ES-I3 (cell line): ENCODE measurements around the gene RPS6KA2.
"Not testable (repeated sequence)": the region's sequence is repeated elsewhere in the genome, so short reads cannot be mapped to it uniquely, and the experiment has no call there.

Experiments used
- H3K36me3 ChIP-seq: 2 replicates; pipeline ENCODE4 v1.6.1; 2013; ENCODE audit warnings: mild to moderate bottlenecking, low read length, control low read depth, moderate library complexity; ENCODE audit not compliant: insufficient read depth
- H3K4me1 ChIP-seq: 2 replicates; pipeline ENCODE4 v1.6.1; 2013; ENCODE audit warnings: mild to moderate bottlenecking, control low read depth, low read length; ENCODE audit not compliant: insufficient read depth
- H3K9ac ChIP-seq: 2 replicates; pipeline ENCODE4 v1.6.1; 2013; ENCODE audit warnings: low read depth, mild to moderate bottlenecking, low read length, moderate library complexity
- H3K9me3 ChIP-seq: 2 replicates; pipeline ENCODE4 v1.6.1; 2013; ENCODE audit warnings: mild to moderate bottlenecking, low read length, moderate library complexity; ENCODE audit not compliant: control insufficient read depth, insufficient read depth

Gene RPS6KA2

DNA sequence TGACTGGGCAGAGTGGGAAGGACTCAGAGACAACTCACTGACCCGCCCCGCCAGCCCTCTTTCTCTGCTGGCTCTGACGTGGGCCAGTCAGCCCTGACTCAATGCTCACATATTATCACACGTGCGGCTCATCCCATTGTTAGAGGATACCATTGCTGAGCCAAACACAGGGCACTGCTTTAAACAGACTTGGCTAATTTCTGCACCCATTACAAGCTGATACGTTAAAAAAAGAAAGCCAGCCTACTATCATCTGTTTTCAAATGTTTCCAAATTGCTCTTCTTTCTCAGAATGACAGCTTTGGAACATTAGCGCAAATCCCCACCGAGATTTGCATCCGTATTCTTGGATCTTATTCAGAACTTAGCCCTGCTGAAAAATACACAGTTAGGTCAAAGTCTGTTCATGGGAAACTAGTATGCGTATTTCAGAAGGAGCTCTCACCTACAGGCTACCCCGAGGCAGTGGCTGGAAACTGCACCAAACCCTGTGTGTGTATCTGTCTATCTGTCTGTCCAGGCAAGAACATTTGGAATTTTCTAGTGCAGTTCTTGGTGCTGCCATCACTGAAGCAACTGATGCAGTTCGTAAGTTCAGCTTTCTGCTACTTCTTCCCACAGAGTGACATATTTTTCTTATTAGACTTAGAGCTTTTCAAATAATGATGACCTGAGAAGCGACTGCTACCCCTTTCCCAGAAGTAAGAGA is 73.3 kb downstream of the RPS6KA2 start:
- H3K9ac ChIP-seq = no peak overlapping the region
- H3K36me3 ChIP-seq = no peaks in the 10 kb centered on the region
- peaks cover 12% of the 10 kb centered on the region for H3K4me1 ChIP-seq

DNA sequence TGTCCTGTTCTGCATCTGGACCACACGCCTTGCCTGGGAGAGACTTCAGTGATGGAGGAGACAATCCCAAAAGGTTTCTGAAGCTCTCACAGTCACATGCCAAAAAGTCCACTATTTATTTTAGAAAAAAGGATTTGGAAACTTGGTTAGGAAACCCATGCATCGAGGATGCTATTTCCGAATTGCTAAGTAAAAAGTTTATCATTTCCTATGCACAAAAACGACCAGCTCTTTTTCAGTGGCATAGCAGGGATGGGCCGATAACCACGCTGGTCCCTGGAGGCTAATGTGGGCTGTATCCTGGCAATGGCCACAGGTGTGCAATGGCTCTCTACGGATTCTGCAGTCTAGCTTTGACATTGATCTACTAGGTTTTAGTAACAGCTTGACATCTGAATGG is 74.5 kb downstream of the RPS6KA2 start:
- no peaks in the 10 kb centered on the region for H3K9me3 ChIP-seq
- H3K9ac ChIP-seq = no peak overlapping the region
- H3K4me1 ChIP-seq = peaks cover 12% of the 10 kb centered on the region
- no peaks in the 10 kb centered on the region for H3K36me3 ChIP-seq

More for the DNA sequence above, 73.3 kb downstream of the RPS6KA2 start:
- H3K9me3 ChIP-seq = no peaks in the 10 kb centered on the region

DNA sequence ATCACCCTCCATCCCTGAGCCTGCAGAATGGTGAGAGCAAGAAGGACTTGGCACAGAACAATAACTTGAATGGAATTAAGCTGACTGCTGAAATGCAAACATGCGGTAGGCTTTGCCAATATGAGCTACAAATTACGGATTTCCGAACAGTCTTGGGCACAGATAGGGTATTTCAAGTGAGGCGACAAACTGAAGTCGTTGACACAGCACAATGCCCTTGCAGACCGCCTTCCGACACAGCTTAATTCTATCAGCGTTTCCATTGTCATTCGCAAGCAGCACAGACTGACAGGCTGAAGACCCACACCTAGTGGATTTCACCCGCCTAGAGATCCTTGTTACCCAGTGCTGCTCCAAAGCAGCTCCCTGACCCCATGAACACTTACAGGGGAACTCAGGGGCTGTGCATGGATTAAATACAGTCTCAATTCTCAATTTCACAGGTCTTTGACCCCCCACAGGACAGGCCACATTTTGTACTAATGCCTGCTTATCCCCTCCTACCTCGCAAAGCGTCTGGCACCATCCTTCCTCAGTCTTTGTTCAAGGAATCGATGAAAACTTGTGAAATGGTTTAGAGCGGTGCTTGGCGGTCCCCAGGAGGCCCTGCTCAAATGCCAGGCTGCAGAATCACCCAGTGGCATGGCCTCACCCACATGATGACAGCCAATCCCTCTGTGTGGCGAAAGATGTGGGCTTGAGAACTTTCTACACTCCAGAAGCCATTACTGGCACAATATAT is 75.1 kb downstream of the RPS6KA2 start:
- Histone ChIP-seq H3K9ac (no peak overlapping the region), H3K36me3 (no peaks in the 10 kb centered on the region), H3K9me3 (no peaks in the 10 kb centered on the region), H3K4me1 (peaks cover 12% of the 10 kb centered on the region)

DNA sequence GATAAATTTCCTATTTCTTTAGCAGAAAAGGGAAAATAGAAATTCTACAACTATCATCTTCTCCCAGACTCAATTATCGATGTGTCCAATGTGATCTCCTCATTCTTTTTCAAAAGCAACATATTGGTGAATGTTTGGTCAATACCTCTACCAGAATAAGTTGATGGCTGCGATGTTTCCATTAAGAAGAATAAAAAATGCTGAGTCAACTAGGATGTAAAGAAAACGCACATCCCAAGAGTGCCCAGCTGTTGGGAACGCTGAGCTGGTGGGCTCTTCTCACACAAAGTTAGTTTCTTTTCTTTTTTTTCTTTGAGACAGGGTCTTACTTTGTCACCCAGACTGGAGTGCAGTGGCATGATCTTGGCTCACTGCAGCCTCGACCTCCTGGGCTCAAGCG is 80.4 kb downstream of the RPS6KA2 start:
- Histone ChIP-seq H3K9ac (no peak overlapping the region), H3K4me1 (peaks cover 20% of the 10 kb centered on the region), H3K36me3 (no peaks in the 10 kb centered on the region), H3K9me3 (no peaks in the 10 kb centered on the region)

DNA sequence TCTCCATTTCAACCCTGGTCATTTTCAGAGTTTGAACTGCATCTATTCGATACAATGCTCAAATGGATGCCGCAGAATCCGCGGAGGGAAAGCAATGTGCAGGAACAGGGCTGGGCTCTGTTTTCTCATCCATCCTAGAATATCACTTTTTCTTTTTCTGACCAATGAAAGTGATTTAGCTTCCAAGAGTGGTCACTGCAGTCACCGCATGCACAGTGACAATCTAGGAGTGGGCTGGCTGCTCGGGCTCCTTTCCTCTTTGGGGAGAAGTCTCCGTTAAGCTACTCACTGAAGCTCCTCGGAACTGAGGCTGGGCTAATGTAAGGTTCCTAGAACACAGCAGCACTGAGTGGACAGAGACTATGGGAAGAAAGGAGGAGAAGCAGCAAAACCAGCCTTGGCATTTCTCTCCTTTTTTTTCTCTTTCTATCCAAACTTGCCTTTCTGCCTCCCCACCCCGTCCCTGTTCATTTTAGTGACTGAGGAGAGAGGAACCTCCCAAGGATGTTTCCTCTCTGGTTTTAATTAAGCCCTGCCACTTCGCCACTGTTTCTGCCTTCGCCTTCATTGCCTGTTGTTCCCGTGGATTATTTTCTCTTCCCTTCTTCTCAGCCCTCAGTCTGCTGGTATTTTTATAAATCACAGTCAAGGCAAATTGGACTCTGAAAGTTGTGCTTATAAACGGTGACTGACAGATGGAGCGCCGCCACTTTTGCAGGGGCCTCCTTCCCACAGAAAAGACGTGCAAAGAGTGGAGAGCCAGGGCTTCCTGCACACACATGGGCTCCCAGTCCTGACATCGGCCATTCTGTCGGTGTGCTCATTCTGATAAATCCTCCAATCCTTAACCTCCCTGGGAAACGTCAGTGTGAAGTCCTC is 81.7 kb downstream of the RPS6KA2 start:
- Histone ChIP-seq H3K4me1 (peaks cover 24% of the 10 kb centered on the region), H3K36me3 (no peaks in the 10 kb centered on the region), H3K9ac (no peak overlapping the region), H3K9me3 (no peaks in the 10 kb centered on the region)

DNA sequence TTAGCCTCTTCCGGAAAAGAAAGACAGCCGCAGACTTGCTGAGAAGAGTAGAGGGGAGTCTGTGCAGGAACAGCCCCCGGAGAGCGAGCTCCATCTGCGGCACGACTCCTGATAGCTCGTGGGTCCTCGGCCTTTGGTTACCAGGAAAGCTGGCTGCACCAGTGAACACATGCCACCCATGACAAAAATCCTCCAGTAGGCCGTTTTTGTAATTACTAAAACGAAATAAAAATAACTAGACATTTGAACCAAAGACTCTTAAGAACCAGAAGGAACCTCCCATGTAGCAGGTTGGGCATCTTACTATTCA is 82.8 kb downstream of the RPS6KA2 start:
- Histone ChIP-seq H3K4me1 (peaks cover 29% of the 10 kb centered on the region), H3K9me3 (no peaks in the 10 kb centered on the region), H3K9ac (no peak overlapping the region), H3K36me3 (no peaks in the 10 kb centered on the region)

DNA sequence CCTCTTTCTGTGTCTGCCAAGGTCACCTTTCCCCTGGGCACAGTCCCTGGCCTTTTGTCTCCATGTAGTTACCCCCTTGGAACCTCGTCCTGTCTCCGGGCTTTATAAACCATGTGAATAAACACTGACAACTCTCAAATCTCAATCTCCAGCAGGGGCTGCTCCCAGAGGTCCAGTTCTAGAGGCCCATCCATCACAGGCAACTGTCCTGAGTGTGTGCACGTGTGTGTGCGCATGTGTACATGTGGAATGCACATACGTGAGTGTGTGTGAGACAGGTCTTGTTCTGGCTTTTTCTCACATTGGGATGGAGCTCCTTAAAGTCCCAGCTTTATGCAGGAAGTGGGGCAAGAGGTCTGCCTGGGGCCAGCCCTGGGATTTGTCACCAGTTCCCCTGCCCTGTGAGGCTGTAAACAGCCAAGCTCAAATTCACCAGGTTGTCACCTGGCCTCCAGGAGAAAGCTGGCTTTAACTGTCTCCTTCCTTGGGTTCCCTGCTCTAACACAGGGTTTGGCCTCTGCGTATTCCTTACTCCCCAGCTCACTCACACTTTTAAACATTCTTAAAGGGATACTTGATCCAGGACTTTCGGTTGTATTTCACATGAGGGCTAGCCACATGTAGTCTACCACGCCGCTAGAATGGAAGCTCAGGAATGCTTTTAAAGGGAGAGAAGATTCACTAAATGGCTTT is 83.3 kb downstream of the RPS6KA2 start:
- Histone ChIP-seq H3K9me3 (no peaks in the 10 kb centered on the region), H3K4me1 (peaks cover 29% of the 10 kb centered on the region), H3K9ac (no peak overlapping the region), H3K36me3 (no peaks in the 10 kb centered on the region)

DNA sequence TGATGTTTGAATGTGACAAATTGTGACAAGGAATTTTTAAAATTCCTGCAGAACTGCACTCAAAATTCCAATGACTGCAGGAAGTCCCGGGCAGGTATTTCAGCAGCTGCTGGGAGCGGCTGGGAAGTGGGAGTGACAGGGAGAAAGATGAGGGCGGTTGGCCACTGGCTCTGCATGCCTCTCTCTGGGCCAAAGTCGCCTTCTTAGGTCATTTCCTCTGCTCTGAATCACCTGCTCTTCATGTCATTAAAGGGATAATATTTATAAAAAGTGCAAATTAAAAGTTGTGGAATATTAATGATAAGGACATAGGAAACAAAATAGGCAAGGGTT is 84.5 kb downstream of the RPS6KA2 start:
- H3K9ac ChIP-seq = no peak overlapping the region
- H3K4me1 ChIP-seq = peaks cover 29% of the 10 kb centered on the region
- no peaks in the 10 kb centered on the region for H3K36me3 ChIP-seq
- no peaks in the 10 kb centered on the region for H3K9me3 ChIP-seq

DNA sequence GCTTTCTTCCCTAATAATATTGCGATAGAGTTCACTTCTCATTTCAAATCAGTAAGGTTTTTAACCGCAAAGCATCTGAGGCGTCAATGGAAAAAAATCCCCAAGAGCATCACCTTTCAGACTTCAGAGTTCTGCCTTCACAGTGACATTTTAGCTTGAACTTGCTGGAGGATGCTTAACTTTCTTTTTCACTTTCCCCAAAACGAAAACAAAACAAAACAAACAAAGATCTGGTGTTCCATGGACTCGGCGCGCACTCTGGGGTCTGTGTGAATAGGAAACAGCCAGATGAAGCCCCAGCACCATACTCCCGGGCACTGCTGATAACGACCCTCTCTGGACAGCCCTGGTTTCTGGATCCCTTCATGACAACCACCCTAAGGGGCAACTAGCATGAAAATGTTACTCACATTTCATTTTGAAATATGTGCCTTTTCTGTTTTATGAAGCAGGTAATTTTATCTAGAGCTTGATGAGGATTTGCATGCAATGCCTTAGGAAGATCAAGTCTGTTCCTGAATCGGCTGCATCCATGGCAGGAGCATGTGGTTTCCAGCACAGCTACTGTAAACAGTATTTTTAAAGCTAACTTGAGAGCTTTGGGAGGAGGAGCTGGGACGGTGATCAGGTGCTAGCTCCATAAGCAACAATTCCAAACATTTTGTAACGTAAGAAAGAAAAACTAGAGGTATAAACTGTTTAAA is 85.0 kb downstream of the RPS6KA2 start:
- no peaks in the 10 kb centered on the region for H3K9me3 ChIP-seq
- no peaks in the 10 kb centered on the region for H3K36me3 ChIP-seq
- H3K9ac ChIP-seq = no peak overlapping the region
- H3K4me1 ChIP-seq = peaks cover 29% of the 10 kb centered on the region

DNA sequence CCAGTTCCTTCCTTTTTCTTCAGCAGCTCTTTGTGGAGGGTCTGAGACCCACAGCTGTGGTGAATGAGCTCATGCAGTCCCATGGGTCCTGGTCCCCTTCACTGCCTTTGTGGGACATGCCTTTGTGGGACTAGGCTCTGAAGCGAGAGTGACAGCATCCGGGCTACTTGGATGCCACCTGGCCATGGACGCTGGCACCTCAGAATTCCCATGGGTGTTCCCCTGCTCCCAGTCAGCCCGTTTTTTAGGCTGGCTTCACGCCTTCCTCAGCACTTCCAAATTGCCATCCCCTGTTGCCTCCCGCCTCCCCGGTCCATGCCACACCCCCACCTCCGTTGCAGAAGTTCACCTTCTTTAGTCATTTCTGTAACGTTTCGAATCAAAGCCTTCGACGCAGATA is 85.7 kb downstream of the RPS6KA2 start:
- Histone ChIP-seq H3K9ac (no peak overlapping the region), H3K9me3 (no peaks in the 10 kb centered on the region), H3K4me1 (peaks cover 29% of the 10 kb centered on the region)

DNA sequence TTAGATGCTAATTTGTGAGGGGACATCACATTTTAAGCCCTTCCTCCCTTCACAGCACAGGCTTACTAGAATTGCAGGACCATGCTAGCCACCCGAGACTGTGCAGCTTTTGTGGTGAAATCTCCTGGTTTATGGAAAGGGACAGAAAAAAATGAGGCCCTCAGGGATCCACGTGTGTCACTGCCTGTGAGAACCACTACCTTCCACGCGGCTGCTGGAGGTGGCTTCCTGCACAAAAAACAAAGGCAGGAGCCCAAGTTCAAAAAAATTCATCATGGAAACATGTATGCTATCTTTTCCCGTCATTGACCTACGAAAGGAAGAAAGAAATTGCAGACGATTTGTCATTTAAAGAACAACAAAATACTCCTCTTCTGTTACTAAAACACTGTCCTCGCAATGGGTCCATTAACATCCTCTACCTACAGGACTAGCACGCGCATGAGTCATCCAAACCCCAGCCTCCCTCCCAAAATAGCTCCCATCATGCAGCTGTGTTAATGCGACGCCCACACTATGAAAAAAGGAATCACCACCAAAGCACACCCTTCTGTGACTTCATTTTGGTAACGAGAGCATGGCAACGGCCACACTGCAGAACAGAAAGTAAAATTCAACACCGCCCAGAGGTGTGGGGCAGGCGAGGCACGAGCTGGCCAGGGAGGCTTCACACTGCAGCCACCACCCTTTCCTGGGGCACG is 86.3 kb downstream of the RPS6KA2 start:
- no peak overlapping the region for H3K9ac ChIP-seq
- H3K36me3 ChIP-seq = no peaks in the 10 kb centered on the region
- H3K9me3 ChIP-seq = no peaks in the 10 kb centered on the region
- H3K4me1 ChIP-seq = peaks cover 29% of the 10 kb centered on the region

More for the DNA sequence above, 85.7 kb downstream of the RPS6KA2 start:
- H3K36me3 ChIP-seq = no peaks in the 10 kb centered on the region

DNA sequence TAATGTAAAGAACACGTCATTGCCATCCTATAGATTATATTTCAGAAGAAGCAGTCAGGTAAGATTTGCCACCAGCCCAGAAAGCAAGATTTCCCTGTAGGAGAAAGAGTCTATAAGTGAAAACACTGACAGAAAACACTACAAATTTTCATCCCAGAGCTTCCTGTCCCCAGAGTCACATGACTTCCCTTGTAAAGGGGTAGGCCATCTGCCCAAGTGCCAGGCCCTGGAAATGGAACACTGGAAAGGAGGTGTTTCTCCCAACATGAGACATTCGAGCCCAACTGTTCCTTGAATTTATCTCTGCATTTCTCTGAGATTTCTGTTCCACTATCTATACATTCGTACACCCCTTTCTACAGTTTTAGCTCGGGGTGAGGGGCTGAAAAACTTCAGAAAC is 87.5 kb downstream of the RPS6KA2 start:
- Histone ChIP-seq H3K36me3 (no peaks in the 10 kb centered on the region), H3K4me1 (peaks cover 29% of the 10 kb centered on the region), H3K9me3 (no peaks in the 10 kb centered on the region), H3K9ac (no peak overlapping the region)

DNA sequence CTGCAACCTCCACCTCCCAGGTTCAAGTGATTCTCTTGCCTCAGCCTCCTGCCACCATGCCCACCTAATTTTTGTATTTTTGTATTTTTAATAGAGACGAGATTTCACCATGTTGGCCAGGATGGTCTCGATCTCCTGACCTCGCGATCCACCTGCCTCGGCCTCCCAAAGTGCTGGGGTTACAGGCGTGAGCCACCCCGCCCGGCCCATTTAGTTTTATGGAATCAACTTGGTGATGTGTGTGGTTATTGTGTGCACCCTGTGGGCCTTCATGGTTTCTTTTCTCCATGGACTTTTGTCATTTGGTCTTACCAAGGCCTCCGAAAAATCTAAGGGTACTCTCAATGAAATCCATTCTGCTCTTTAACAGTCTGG is 88.1 kb downstream of the RPS6KA2 start:
- not testable (repeated sequence) for H3K9ac ChIP-seq
- peaks cover 27% of the 10 kb centered on the region for H3K4me1 ChIP-seq

More for the DNA sequence above, 88.1 kb downstream of the RPS6KA2 start:
- not testable (repeated sequence) for H3K9me3 ChIP-seq, H3K36me3 ChIP-seq
